Medulla oblongata (tissue), 1 donor: Measurements from ENCODE around the gene ABCA7.

Experiments
- DNase-seq: peaks from one replicate; pipeline ENCODE4 v3.0.0-alpha.2; 2015; ENCODE audit errors: extremely low spot score

ABCA7 gene

GRCh38 chr19:1004204-1004802 lies 35.6 kb upstream of the ABCA7 start:
- no peak for DNase-seq

DNA sequence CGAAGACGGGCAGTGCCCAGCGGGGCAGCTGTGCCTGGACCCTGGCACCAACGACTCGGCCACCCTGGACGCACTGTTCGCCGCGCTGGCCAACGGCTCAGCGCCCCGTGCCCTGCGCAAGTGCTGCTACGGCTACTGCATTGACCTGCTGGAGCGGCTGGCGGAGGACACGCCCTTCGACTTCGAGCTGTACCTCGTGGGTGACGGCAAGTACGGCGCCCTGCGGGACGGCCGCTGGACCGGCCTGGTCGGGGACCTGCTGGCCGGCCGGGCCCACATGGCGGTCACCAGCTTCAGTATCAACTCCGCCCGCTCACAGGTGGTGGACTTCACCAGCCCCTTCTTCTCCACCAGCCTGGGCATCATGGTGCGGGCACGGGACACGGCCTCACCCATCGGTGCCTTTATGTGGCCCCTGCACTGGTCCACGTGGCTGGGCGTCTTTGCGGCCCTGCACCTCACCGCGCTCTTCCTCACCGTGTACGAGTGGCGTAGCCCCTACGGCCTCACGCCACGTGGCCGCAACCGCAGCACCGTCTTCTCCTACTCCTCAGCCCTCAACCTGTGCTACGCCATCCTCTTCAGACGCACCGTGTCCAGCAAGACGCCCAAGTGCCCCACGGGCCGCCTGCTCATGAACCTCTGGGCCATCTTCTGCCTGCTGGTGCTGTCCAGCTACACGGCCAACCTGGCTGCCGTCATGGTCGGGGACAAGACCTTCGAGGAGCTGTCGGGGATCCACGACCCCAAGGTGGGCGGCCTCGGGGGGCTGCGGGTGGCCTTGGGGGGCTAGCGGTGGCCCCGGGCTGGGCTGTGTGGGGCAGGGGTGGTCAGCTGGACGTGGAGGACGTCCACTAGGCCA lies 34.9 kb upstream of the ABCA7 start:
- no peak for DNase-seq

DNA sequence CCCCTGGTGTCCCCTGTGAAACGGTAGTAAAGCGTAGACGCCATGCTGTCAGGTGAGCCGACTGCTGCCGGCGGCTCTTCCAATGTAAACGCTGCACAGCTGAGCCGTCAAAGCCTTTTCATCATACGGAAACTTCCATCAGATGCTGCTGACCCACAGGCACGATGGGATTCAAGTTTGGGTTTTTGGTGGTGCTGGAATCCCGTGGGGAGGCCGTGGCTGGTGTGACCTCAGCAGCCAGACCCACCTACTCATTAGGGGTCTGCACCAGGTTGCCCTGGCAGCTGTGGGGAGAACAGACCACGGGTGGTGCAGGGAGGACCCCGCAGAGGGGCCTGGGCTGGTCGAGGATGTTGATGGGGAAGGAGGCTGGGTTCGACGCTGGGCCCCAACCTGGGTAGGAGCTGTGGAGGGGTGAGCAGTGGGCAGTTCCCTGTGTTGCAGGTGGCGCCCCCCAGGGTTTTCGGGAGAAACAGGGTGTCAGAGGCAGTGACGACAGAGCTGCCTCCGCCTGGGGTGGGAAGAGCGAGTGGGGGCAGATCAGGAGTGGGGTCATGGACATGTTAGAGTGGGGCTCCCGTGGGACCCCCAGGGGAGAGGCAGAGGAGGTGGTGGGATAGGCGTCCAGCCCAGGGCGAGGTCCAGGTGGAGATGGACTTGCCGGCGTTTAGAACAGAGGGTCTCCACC lies 33.1 kb upstream of the ABCA7 start:
- DNase-seq = no peak

GRCh38 chr19:1007399-1008251 lies 32.3 kb upstream of the ABCA7 start:
- no peak for DNase-seq

DNA sequence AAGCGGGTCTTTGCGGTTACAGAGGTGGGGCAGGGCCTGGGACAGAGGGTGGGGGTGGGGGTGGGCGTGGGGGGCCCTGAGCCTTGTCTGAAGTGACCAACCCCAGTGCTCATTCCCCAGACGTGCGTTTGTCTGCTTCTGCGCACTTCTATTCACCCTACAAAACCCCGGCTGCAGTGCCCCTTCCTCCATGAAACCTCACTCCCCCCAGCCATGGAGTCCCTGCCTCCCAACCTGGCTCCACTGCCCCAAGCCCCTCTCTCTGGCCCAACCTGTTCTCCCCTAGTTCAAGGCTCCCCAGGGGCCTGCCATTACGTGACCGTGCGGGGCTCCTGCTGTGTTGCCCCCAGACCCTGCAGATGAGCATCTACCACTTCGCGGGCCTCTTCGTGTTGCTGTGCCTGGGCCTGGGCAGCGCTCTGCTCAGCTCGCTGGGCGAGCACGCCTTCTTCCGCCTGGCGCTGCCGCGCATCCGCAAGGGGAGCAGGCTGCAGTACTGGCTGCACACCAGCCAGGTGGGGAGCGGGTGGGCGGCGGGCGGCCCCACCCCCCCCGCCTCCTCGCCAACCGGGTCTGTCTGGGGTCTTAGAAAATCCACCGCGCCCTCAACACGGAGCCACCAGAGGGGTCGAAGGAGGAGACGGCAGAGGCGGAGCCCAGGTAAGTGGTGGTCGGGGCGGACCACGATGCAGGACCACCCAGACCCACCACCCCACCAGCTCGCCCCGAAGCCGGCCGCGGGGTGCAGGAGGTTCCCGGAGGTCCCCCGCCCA lies 31.5 kb upstream of the ABCA7 start:
- DNase-seq = no peak

DNA sequence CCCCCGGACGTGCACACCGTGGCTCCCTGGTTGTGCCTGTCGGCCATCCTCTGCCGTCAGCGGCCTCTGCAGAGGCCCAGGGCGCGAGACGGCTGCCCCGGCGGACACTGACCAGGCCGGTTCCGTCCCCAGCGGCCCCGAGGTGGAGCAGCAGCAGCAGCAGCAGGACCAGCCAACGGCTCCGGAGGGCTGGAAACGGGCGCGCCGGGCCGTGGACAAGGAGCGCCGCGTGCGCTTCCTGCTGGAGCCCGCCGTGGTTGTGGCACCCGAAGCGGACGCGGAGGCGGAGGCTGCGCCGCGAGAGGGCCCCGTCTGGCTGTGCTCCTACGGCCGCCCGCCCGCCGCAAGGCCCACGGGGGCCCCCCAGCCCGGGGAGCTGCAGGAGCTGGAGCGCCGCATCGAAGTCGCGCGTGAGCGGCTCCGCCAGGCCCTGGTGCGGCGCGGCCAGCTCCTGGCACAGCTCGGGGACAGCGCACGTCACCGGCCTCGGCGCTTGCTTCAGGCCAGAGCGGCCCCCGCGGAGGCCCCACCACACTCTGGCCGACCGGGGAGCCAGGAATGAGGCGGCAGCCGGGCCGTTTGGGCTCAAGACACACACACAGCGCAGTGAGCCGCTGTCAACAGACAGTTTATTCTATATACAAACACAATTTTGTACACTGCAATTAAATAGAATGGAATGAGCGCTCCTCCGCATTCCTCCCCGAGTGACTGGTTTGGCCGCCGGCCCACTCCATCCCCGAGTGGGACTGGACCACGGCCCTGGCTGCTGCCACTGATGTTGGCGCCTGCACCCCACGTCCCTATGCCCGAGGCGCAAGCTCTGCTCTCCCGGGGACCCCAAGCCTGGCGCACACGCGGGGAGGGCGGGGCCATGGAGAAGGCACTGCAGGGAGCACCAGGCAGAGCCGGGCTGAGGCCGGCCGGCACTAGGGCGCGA lies 30.6 kb upstream of the ABCA7 start:
- DNase-seq = no peak

GRCh38 chr19:1009981-1010538 lies 29.8 kb upstream of the ABCA7 start:
- no peak for DNase-seq

DNA sequence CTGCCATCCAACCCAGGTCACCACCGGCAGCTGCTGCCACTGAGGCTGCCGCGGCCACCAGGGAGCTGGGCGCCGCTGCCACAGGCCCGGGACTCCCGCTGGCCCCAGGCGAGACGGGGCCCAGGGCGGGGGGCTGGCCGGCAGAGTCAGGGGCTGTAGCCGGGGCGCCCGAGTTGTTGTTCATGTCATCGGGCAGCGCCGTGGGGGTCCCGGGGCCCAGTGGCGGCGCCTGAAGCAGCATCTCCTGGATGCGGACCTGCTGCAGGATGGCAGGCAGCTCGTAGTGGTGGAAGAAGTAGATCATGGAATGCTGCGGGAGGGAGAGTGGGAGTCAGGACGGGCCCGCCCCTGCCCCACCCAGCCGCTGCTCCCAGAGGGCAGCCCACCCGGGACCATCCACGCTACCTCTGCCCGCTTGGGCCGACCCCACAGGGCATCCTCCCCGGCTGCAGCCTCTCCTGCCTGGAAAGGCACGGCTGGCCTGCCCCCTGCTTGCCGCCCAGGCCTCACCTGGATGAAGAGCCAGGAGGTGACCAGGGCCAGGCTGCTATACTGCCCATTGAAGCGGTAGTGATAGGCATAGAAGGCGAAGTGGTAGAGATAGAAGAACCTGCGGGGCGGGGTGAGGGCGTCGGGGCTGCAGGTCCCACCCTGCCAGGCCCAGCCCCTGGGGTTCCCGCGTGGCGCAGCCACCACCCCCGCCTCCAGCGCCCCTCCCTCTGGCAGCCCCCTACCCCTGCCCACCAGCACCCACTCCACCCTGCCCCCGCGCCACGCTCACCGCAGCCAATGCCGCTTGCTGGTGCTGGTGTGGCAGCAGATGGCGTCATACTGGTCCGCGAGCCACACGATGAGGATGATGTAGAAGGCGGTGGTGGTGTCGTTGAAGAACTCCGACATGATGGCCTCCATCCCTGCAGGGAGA lies 29.1 kb upstream of the ABCA7 start:
- DNase-seq = no peak

GRCh38 chr19:1011831-1012333 lies 28.0 kb upstream of the ABCA7 start:
- DNase-seq = no peak

GRCh38 chr19:1012334-1012733 lies 27.6 kb upstream of the ABCA7 start:
- DNase-seq = no peak

DNA sequence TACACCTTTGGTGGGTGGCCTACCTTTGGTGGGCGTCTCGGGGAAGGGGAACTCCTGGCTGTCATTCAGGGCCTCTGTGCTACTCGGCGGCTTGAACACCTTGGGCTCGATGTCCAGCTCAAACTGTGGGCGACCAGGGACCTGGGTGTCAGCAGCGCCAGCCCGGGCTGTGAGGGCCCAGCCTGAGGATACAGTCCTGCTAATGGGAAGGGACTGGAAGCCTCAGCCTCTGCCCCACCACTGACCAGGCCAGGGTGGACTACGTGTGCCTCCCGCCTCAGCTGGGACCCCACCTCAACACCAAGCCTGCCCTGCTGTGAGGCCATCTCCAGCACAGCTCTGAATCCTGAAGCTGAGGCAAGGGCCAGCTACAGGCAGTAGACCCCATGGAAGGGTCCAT lies 26.7 kb upstream of the ABCA7 start:
- no peak for DNase-seq

DNA sequence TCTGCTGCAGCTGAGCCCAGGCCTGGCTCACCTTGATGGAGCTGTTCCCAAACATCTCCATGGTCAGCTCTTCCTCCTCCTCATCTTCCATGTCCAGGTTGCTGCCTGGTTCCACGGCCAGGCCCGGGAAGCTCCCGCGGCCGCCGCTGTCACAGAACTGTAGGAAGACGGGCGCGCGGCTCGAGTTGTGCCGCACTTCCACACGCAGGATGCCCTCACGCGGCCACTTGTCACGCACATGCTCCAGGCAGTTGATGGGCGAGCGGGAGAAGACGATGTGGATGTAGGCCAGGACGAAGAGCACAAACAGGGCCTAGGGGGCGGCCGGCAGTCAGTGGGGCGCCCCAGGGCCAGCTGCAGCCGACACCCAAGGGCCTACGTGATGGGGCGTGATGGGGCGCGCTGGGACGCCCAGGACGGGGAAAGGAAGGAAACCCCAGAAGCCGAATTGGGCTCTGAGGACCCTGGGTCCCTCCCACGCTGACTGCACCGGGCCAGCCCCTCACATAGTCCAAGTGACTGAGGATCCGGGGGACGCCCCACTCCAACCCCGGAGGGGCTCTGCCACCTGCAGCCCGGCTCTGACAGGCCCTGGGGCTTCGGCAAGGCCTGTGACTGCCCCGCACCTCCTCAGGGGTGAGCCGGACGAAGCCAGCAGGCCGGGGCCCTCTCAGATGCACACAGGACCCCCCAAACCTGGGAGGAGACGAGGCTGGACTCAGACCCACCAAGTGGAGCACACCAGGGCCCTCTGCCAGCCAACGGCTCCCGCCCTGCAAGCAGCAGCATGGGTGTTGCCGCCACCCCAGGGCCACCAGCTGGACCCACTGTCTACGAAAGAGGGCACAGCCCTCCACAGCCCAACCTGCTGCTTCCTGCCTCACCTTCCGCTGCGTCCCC lies 25.5 kb upstream of the ABCA7 start:
- no peak for DNase-seq

DNA sequence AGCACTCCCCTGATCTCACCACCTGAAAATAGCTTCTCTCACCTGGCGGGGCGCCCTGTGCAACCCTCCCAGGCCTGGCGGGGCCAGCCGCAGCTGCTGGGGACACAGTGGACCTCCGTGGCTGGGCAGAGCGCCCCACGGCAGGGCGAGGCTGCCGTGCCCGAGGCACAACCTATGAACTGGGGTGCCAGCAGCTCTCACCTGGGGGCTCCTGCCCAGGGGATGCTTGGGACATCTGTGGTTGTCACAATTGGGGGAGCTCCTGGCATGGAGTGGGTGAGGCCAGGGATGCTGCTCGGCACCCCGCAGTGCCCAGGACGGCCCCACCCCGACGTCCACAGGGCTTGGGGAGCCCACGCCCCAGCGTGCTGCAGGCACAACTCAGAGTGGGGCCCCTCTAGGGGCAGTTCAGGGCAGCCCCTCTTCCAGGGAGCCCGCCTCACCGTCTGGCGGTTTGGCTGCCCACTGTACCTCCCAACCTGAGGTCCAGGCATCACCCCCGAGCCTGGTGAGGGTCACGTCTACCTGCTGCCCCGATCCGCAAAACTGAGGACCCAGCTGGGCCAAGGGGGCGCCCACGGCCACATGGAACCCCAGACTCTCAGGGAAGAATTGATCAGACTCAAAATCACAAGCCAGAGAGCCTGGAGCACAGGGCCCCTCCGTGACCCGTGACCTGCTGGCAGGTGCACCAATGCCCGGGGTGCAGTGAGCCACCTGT lies 24.7 kb upstream of the ABCA7 start:
- DNase-seq = no peak

- DNase-seq = no peak
Measured at GRCh38 chr19:1015782-1016646, 23.9 kb upstream of the ABCA7 start.

- no peak for DNase-seq
Measured at GRCh38 chr19:1016647-1017114, 23.2 kb upstream of the ABCA7 start.
